WTC11 (cell line): ENCODE data around the gene NLGN4X. TPM values are rescaled to one million over a fixed set of nuclear protein-coding genes. Genes with fewer than 3 reads are reported as not detected.

Source experiments
- ATAC-seq: fragments of 200-7000 bp; cut with Tn5 transposase; 2 replicates; pipeline ENCODE4 v1.10.0; 2021; ENCODE audit warnings: mild to moderate bottlenecking, moderate library complexity
- CTCF ChIA-PET: fragments of 300-600 bp; sonication (Branson Sonifier 250); formaldehyde crosslinking; loops from one replicate; lab custom pipeline; 2021; ENCODE audit warnings: antibody characterized with exemption; lab: Charles Lee
- POLR2A ChIA-PET: fragments of 350-600 bp; sonication (Branson Sonifier 250); formaldehyde crosslinking; loops from one replicate; lab custom pipeline; 2021; ENCODE audit warnings: antibody characterized with exemption; lab: Charles Lee
- DNase-seq: peaks from one replicate; pipeline ENCODE4 v3.0.0; 2021; ENCODE audit warnings: low spot score
- H3K27ac Mint-ChIP-seq: 2 replicates; pipeline ENCODE4 v1.8.0; 2021; ENCODE audit warnings: mixed read lengths
- H3K27me3 Mint-ChIP-seq: 2 replicates; pipeline ENCODE4 v1.8.0; 2021; ENCODE audit warnings: low read depth, mild to moderate bottlenecking, moderate library complexity, mixed read lengths
- H3K36me3 Mint-ChIP-seq: 2 replicates; pipeline ENCODE4 v1.8.0; 2021; ENCODE audit warnings: mixed read lengths
- H3K4me1 Mint-ChIP-seq: 2 replicates; pipeline ENCODE4 v1.8.0; 2022; ENCODE audit warnings: mixed read lengths
- H3K4me3 Mint-ChIP-seq: 2 replicates; pipeline ENCODE4 v1.8.0; 2021; ENCODE audit warnings: mild to moderate bottlenecking, moderate library complexity, mixed read lengths
- H3K9me3 Mint-ChIP-seq: 2 replicates; pipeline ENCODE4 v1.8.0; 2021; ENCODE audit warnings: mixed read lengths
- ARID4B ChIP-seq: sonication (generic); formaldehyde crosslinking; IDR thresholded peaks from 2 replicates; pipeline ENCODE4 v1.8.0; 2023; ENCODE audit warnings: missing genetic modification reagents, mild to moderate bottlenecking, borderline replicate concordance
- CDX4 ChIP-seq: fragments of 250-450 bp; sonication (Bioruptor Pico); IDR thresholded peaks from 2 replicates; pipeline ENCODE4 v1.9.0; 2021; ENCODE audit warnings: moderate library complexity, mild to moderate bottlenecking, inconsistent platforms, borderline replicate concordance
- CTCF ChIP-seq: fragments of 200-600 bp; IDR thresholded peaks from 2 replicates; pipeline ENCODE4 v1.8.0; 2022; ENCODE audit warnings: antibody characterized with exemption
- E2F4 ChIP-seq: sonication (generic); formaldehyde crosslinking; IDR thresholded peaks from 2 replicates; pipeline ENCODE4 v1.8.1; 2022; ENCODE audit warnings: low read depth, mild to moderate bottlenecking, moderate library complexity, missing genetic modification reagents, borderline replicate concordance
- ETV6 ChIP-seq: sonication (generic); formaldehyde crosslinking; IDR thresholded peaks from 2 replicates; pipeline ENCODE4 v1.8.1; 2022; ENCODE audit warnings: mild to moderate bottlenecking, missing genetic modification reagents
- GRHL2 ChIP-seq: fragments of 250-450 bp; sonication (Bioruptor Pico); IDR thresholded peaks from 2 replicates; pipeline ENCODE4 v1.8.0; 2022; ENCODE audit warnings: mild to moderate bottlenecking, moderate library complexity; ENCODE audit not compliant: insufficient replicate concordance, severe bottlenecking
- NR1H2 ChIP-seq: sonication (generic); formaldehyde crosslinking; IDR thresholded peaks from 2 replicates; pipeline ENCODE4 v1.9.0; 2021; ENCODE audit warnings: mild to moderate bottlenecking, moderate library complexity, missing genetic modification reagents
- RORB ChIP-seq: fragments of 250-450 bp; sonication (Bioruptor Pico); IDR thresholded peaks from 2 replicates; pipeline ENCODE4 v1.9.0; 2021; ENCODE audit warnings: mild to moderate bottlenecking
- SMAD4 ChIP-seq: sonication (generic); formaldehyde crosslinking; IDR thresholded peaks from 2 replicates; pipeline ENCODE4 v1.8.0; 2022; ENCODE audit warnings: mild to moderate bottlenecking, missing genetic modification reagents
- USF2 ChIP-seq: sonication (generic); formaldehyde crosslinking; IDR thresholded peaks from 2 replicates; pipeline ENCODE4 v1.8.1; 2023; ENCODE audit warnings: mild to moderate bottlenecking, missing genetic modification reagents, moderate library complexity
- ZNF138 ChIP-seq: sonication (generic); formaldehyde crosslinking; conservative IDR thresholded peaks from 2 replicates; pipeline ENCODE4 v1.8.1; 2022; ENCODE audit warnings: mild to moderate bottlenecking, moderate library complexity, missing genetic modification reagents
- ZNF281 ChIP-seq: sonication (generic); formaldehyde crosslinking; IDR thresholded peaks from 2 replicates; pipeline ENCODE4 v1.8.0; 2023; ENCODE audit warnings: mild to moderate bottlenecking, missing genetic modification reagents
- ZNF416 ChIP-seq: fragments of 250-450 bp; sonication (Bioruptor Pico); IDR thresholded peaks from 2 replicates; pipeline ENCODE4 v1.9.0; 2021; ENCODE audit warnings: mild to moderate bottlenecking, inconsistent platforms
- ZNF425 ChIP-seq: fragments of 250-450 bp; sonication (Bioruptor Pico); conservative IDR thresholded peaks from 2 replicates; pipeline ENCODE4 v1.9.0; 2021; ENCODE audit warnings: mild to moderate bottlenecking
- ZNF671 ChIP-seq: fragments of 250-450 bp; sonication (Bioruptor Pico); IDR thresholded peaks from 2 replicates; pipeline ENCODE4 v1.8.0; 2021; ENCODE audit warnings: mild to moderate bottlenecking
- total RNA-seq: library from RNA; stranded (reverse); gene quantifications from 3 replicates; pipeline ENCODE4 v1.2.3, GENCODE V29; 2021
- TF ChIP-seq, protein P1 (sequence below): sonication (generic); formaldehyde crosslinking; IDR thresholded peaks from 2 replicates; pipeline ENCODE4 v1.8.0; 2022; ENCODE audit warnings: mild to moderate bottlenecking, missing genetic modification reagents

NLGN4X gene
- total RNA-seq, 1 experiment from 2014 or later: 53.8 TPM

- no peak for ATAC-seq
- peaks cover 17% of the 10 kb centered on the region for H3K4me1 Mint-ChIP-seq
- POLR2A ChIA-PET: no interaction called here
These were observed 187.0 kb downstream of the NLGN4X start for GRCh38 chrX:6041630-6042029.

More at GRCh38 chrX:6041630-6042029, 187.0 kb downstream of the NLGN4X start:
- CTCF ChIA-PET: no interaction called here
- peaks cover 23% of the 10 kb centered on the region for H3K36me3 Mint-ChIP-seq
- H3K4me3 Mint-ChIP-seq: no peak overlapping the region
- H3K9me3 Mint-ChIP-seq: peaks cover 19% of the 10 kb centered on the region
- no peak for DNase-seq
- no peak overlapping the region for H3K27ac Mint-ChIP-seq
- no peaks in the 10 kb centered on the region for H3K27me3 Mint-ChIP-seq
- TF ChIP-seq, protein P1, sequence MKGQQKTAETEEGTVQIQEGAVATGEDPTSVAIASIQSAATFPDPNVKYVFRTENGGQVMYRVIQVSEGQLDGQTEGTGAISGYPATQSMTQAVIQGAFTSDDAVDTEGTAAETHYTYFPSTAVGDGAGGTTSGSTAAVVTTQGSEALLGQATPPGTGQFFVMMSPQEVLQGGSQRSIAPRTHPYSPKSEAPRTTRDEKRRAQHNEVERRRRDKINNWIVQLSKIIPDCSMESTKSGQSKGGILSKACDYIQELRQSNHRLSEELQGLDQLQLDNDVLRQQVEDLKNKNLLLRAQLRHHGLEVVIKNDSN (CRISPR knock-in tag): no peak
- TF ChIP-seq CTCF (no peak), E2F4 (CRISPR knock-in tag) (no peak), SMAD4 (CRISPR knock-in tag) (no peak), NR1H2 (no peak), ZNF425 (CRISPR knock-in tag) (no peak), GRHL2 (CRISPR knock-in tag) (no peak), ZNF281 (no peak), ZNF671 (no peak), ETV6 (no peak), ARID4B (CRISPR knock-in tag) (no peak), ZNF416 (CRISPR knock-in tag) (no peak), RORB (CRISPR knock-in tag) (no peak), CDX4 (CRISPR knock-in tag) (no peak), USF2 (CRISPR knock-in tag) (no peak), ZNF138 (CRISPR knock-in tag) (no peak)
